B cell (primary cell): ENCODE data around the gene FLNA. TPM values are rescaled to one million over a fixed set of nuclear protein-coding genes. Genes with fewer than 3 reads are reported as not detected.

Experiments used
- ATAC-seq: fragments of 200-7000 bp; cut with Tn5 transposase; one replicate; pipeline ENCODE4 v1.10.0; 2021; ENCODE audit warnings: low read depth, mild to moderate bottlenecking, moderate number of reproducible peaks, moderate library complexity
- CTCF ChIA-PET: fragments of 350-600 bp; sonication (Branson Sonifier 250); formaldehyde crosslinking; loops from one replicate; lab custom pipeline; 2021; ENCODE audit warnings: antibody characterized with exemption, inconsistent platforms; lab: Charles Lee
- POLR2A ChIA-PET: fragments of 350-600 bp; sonication (Branson Sonifier 250); formaldehyde crosslinking; loops from one replicate; lab custom pipeline; 2021; ENCODE audit warnings: antibody characterized with exemption; lab: Charles Lee
- DNase-seq: peaks from one replicate; pipeline ENCODE4 v3.0.0; 2013
- H2AFZ ChIP-seq: 2 replicates; pipeline ENCODE4 v1.6.1; 2012; ENCODE audit warnings: mild to moderate bottlenecking, low read depth, low read length; ENCODE audit not compliant: insufficient read depth, poor library complexity, severe bottlenecking
- H3K27ac ChIP-seq, 2 donors: 1 replicate in 1 of 2; 2 replicates in 1 of 2; pipeline ENCODE4 v1.5.1; 2012 to 2013; ENCODE audit warnings: low read length in 2 of 2, mild to moderate bottlenecking in 2 of 2, moderate library complexity in 1 of 2
- H3K27me3 ChIP-seq, 4 experiments: fragments of 200-600 bp in 1 of 4; sonication (generic) in 1 of 4; replicated peaks in 1 of 4; 1 replicate in 2 of 4; 2 replicates in 2 of 4; pipeline versions ENCODE4 v1.6.1 to v1.7.0; 2013 to 2016; ENCODE audit warnings: low read length in 3 of 4, mild to moderate bottlenecking in 2 of 4, mixed read lengths in 1 of 4, moderate library complexity in 1 of 4; ENCODE audit not compliant: insufficient read depth in 4 of 4, control insufficient read depth in 3 of 4; ENCODE audit errors: control extremely low read depth in 1 of 4
- H3K36me3 ChIP-seq, 2 experiments: replicated peaks in 1 of 2; 1 replicate in 1 of 2; 2 replicates in 1 of 2; pipeline versions ENCODE4 v1.6.1 to v1.7.1; 2013; ENCODE audit warnings: low read length in 1 of 2; ENCODE audit not compliant: insufficient read depth in 2 of 2, control insufficient read depth in 1 of 2; ENCODE audit errors: control extremely low read depth in 1 of 2, extremely low read depth in 1 of 2
- H3K4me1 ChIP-seq, 2 donors: fragments of 200-600 bp in 1 of 2; sonication (generic) in 1 of 2; 1 replicate in 1 of 2; 2 replicates in 1 of 2; pipeline versions ENCODE4 v1.5.1 to v1.6.1; 2013 to 2017; ENCODE audit warnings: low read length in 2 of 2; ENCODE audit not compliant: control insufficient read depth in 2 of 2, insufficient read depth in 2 of 2
- H3K4me2 ChIP-seq: replicated peaks from 2 replicates; pipeline ENCODE3; 2012; ENCODE audit warnings: mild to moderate bottlenecking, low read depth, low read length; ENCODE audit not compliant: poor library complexity, severe bottlenecking
- H3K4me3 ChIP-seq, 5 experiments: fragments of 200-600 bp in 1 of 5; sonication (generic) in 1 of 5; 1 replicate in 3 of 5; 2 replicates in 2 of 5; pipeline versions ENCODE4 v1.5.1 to v1.7.0; 2011 to 2016; ENCODE audit warnings: low read length in 4 of 5, mild to moderate bottlenecking in 4 of 5, low read depth in 2 of 5, control low read depth in 1 of 5, moderate library complexity in 1 of 5; ENCODE audit not compliant: insufficient read depth in 1 of 5; ENCODE audit errors: control extremely low read depth in 1 of 5, extremely low read depth in 1 of 5
- H3K79me2 ChIP-seq: fragments of 200-600 bp; sonication (generic); one replicate; pipeline ENCODE4 v1.6.0; 2016; ENCODE audit warnings: low read length; ENCODE audit not compliant: control insufficient read depth, insufficient read depth
- H3K9ac ChIP-seq: fragments of 200-600 bp; sonication (generic); 2 replicates; pipeline ENCODE4 v1.6.1; 2017; ENCODE audit warnings: mild to moderate bottlenecking, low read length, moderate library complexity
- H3K9me3 ChIP-seq, 3 donors: one replicate each; pipeline versions ENCODE4 v1.6.1 to v1.7.1; 2013; ENCODE audit warnings: low read length in 2 of 3; ENCODE audit not compliant: control insufficient read depth in 2 of 3, insufficient read depth in 1 of 3; ENCODE audit errors: control extremely low read depth in 1 of 3
- H4K20me1 ChIP-seq: 2 replicates; pipeline ENCODE4 v1.6.0; 2012; ENCODE audit warnings: mild to moderate bottlenecking, low read length; ENCODE audit not compliant: insufficient read depth, control insufficient read depth, poor library complexity, severe bottlenecking
- H3K27ac Mint-ChIP-seq: one replicate; pipeline ENCODE4 v1.8.0; 2021; ENCODE audit warnings: mixed read lengths
- H3K27me3 Mint-ChIP-seq: one replicate; pipeline ENCODE4 v1.8.0; 2021; ENCODE audit warnings: mixed read lengths
- H3K4me1 Mint-ChIP-seq: one replicate; pipeline ENCODE4 v1.8.0; 2021; ENCODE audit warnings: mixed read lengths
- H3K4me3 Mint-ChIP-seq: one replicate; pipeline ENCODE4 v1.8.0; 2021; ENCODE audit warnings: mixed read lengths
- H3K9me3 Mint-ChIP-seq: one replicate; pipeline ENCODE4 v1.8.0; 2022; ENCODE audit warnings: mixed read lengths; ENCODE audit not compliant: insufficient read depth
- EZH2 ChIP-seq: IDR thresholded peaks from 2 replicates; pipeline ENCODE4 v1.6.1; 2012; ENCODE audit warnings: borderline replicate concordance, low read depth, mild to moderate bottlenecking, moderate library complexity, low read length; ENCODE audit not compliant: insufficient read depth, poor library complexity, severe bottlenecking
- WGBS: methylation state at CpG from one replicate; pipeline ENCODE4 v1.1.5; 2013; ENCODE audit warnings: missing lambda C conversion rate; ENCODE audit not compliant: insufficient coverage; 5-methylcytosine and 5-hydroxymethylcytosine counted together
- intact Hi-C: fragments of 100-400 bp; cut with micrococcal nuclease; formaldehyde crosslinking; loops from one replicate; pipeline ENCODE4 v1.10.0; 2022
- polyA plus RNA-seq: library from polyadenylated mRNA; depleted of rRNA; stranded (reverse); fragments of >200 nt; gene quantifications from 2 replicates; pipeline ENCODE4 v1.2.3, GENCODE V29; 2012
- total RNA-seq, 2 donors: library from RNA; stranded (reverse); fragments of 120-200 nt in 1 of 2; gene quantifications; 1 replicate in 1 of 2; 2 replicates in 1 of 2; pipeline versions ENCODE4 v1.2.3 to v1.2.4, GENCODE V29; 2013 to 2022
- TF ChIP-seq, protein P1 (sequence below): fragments of 200-600 bp; IDR thresholded peaks from one replicate; pipeline ENCODE4 v1.8.0; 2022; ENCODE audit warnings: antibody characterized with exemption, mild to moderate bottlenecking

Gene FLNA
- total and polyA plus RNA-seq, 2 donors (not counting 1 experiment from before 2014, with no cell fraction given): 342 to 510 TPM

DNA sequence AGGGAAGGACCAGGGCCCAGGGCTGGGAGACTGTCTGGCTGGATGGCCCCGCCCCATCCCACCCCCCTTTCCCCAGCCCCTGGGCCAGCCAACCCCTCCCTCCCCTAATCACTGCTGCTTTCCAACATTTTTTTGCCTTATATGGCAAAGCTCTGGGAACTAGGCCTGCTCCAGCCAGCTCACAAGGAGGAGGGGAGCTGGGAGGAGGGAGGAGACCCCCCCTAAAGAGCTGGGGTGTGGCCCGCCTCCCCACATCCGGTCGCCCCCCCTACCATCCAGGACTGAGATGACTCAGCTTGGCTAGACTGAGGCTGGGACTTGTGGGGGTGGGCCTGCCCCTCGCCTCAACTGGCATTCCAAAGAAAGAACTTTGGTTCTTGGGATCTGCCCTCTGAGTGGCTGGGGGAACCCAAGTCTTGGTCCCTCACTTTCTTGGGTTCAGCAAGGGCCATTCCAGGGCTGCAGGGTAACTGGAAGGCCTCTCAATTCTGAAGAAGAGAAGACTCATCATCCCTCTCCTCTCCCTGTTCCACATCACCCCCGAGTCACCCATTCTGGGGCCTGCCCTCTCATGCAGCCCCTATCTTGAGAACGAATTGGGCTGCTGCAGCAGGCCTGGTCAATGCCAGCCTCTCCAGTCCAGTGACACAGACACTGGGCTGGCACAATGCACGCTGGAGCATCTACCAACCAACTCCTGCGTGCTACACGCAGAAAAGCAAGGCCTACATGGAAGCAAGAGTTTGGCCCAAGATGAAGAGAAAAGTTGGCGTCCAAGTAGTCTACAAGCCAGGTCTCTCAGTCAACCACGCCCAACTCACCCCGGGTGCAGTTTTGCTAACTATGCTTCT, 4.8 kb downstream of the FLNA start:
- Histone ChIP-seq H3K9me3 (no peaks in the 10 kb centered on the region), H3K9ac (peak overlapping the region; percentile 73), H2AFZ (no peak overlapping the region), H3K27ac (peak overlapping the region; percentile 86 to 90), H3K36me3 (peaks cover 0 to 34% of the 10 kb centered on the region in 2 experiments), H3K4me3 (peak overlapping the region; percentile 45 to 81 (median 75)), H3K27me3 (no peaks in the 10 kb centered on the region), H4K20me1 (peaks cover 19% of the 10 kb centered on the region), H3K79me2 (peaks cover 54% of the 10 kb centered on the region), H3K4me2 (peak overlapping the region; percentile 80), H3K4me1 (peaks cover 26 to 49% of the 10 kb centered on the region in 2 donors)
- Mint-ChIP-seq H3K27ac (peak overlapping the region; percentile 88), H3K4me3 (peak overlapping the region; percentile 93), H3K9me3 (no peaks in the 10 kb centered on the region), H3K4me1 (peaks cover 22% of the 10 kb centered on the region), H3K27me3 (no peaks in the 10 kb centered on the region)
- WGBS: no CpG with 5 or more reads among the region's 13 CpGs
- ChIA-PET CTCF (no interaction called here), POLR2A (interaction anchor here (0.6 to 2.5 kb wide), 6 partner anchors 9 to 426 kb away, joined by 3 to 14 read pairs (median 5); partner anchors contain the start of genes EMD and RPL10)
- DNase-seq (peak; percentile 61), ATAC-seq (no peak)
- TF ChIP-seq, protein P1, sequence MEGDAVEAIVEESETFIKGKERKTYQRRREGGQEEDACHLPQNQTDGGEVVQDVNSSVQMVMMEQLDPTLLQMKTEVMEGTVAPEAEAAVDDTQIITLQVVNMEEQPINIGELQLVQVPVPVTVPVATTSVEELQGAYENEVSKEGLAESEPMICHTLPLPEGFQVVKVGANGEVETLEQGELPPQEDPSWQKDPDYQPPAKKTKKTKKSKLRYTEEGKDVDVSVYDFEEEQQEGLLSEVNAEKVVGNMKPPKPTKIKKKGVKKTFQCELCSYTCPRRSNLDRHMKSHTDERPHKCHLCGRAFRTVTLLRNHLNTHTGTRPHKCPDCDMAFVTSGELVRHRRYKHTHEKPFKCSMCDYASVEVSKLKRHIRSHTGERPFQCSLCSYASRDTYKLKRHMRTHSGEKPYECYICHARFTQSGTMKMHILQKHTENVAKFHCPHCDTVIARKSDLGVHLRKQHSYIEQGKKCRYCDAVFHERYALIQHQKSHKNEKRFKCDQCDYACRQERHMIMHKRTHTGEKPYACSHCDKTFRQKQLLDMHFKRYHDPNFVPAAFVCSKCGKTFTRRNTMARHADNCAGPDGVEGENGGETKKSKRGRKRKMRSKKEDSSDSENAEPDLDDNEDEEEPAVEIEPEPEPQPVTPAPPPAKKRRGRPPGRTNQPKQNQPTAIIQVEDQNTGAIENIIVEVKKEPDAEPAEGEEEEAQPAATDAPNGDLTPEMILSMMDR: no peak
- TF ChIP-seq EZH2: no peak
- intact Hi-C loops: loop anchor here (2.0 to 10.0 kb wide), 3 partner anchors 148 to 443 kb away; partner anchors contain the start of genes ARHGAP4, FAM3A and MECP2
